Mucosa of descending colon (tissue), 3 donors: ENCODE data around the gene NFIB. TPM values are rescaled to one million over a fixed set of nuclear protein-coding genes. Genes with fewer than 3 reads are reported as not detected.

Experiments used
- ATAC-seq: fragments of 200-7000 bp; cut with Tn5 transposase; one replicate; pipeline ENCODE4 v1.9.1; 2020; ENCODE audit warnings: mild to moderate bottlenecking, moderate library complexity
- DNase-seq, 3 donors: peaks; one replicate each; pipeline ENCODE4 v3.0.0-alpha.2; 2020
- H3K36me3 ChIP-seq: fragments of 200-600 bp; one replicate; pipeline ENCODE4 v1.8.0; 2021; ENCODE audit warnings: low read depth, mild to moderate bottlenecking
- H3K4me1 ChIP-seq: fragments of 200-600 bp; one replicate; pipeline ENCODE4 v1.8.0; 2021; ENCODE audit warnings: low read depth, mild to moderate bottlenecking
- H3K4me3 ChIP-seq: fragments of 200-600 bp; one replicate; pipeline ENCODE4 v1.8.0; 2021; ENCODE audit warnings: mild to moderate bottlenecking
- H3K9me3 ChIP-seq: fragments of 200-600 bp; one replicate; pipeline ENCODE4 v1.8.0; 2021; ENCODE audit warnings: mild to moderate bottlenecking
- CTCF ChIP-seq: fragments of 200-600 bp; IDR thresholded peaks from one replicate; pipeline ENCODE4 v1.8.0; 2022; ENCODE audit warnings: antibody characterized with exemption, mild to moderate bottlenecking
- intact Hi-C, 2 donors: fragments of 100-400 bp; cut with DNase I in 1 of 2; cut with micrococcal nuclease in 1 of 2; formaldehyde crosslinking; loops; one replicate each; pipeline versions ENCODE4 v1.11.0 to v1.11.1; 2022; cut with DNase I, micrococcal nuclease
- long read RNA-seq, 2 donors: library from polyadenylated mRNA; unstranded; transcript quantifications; one replicate each; pipeline ENCODE4 v2.0.0, GENCODE V29; 2019 to 2021
- total RNA-seq, 3 donors: library from RNA; stranded (reverse); fragmentation: NEBNext Ultra II Directional in 2 of 3; extraction: Animal tissue kit (Norgen Biotek cat#: 25700) in 2 of 3; gene quantifications; one replicate each; pipeline versions ENCODE4 v1.2.1 to v1.2.4, GENCODE V29; 2021 to 2023
- donor health status: DM: no; HTN: no; CAD: no; lungs with moderate emphysema.
- donor health status: DM: no; HTN: no; CAD: no.
- donor health status: DM: no; HTN: yes; CAD: no.

NFIB gene
- total RNA-seq = 10 to 100 TPM; 59.7 to 85.5 (median 62.6) TPM
- long read RNA-seq, donor 1, full-length matches to known transcripts = 11 of 23 reads
- long read RNA-seq, donor 1, partial matches to known transcripts = 6 of 23 reads
- long read RNA-seq, donor 1, other reads (novel, unspliced or antisense) = 6 of 23 reads
- long read RNA-seq, donor 2, partial matches to known transcripts = 1 of 12 reads
- long read RNA-seq, donor 2, other reads (novel, unspliced or antisense) = 8 of 12 reads

GRCh38 chr9:14313951-14314423, at the start of gene NFIB:
Gene NFIB (minus strand): TSS chr9:14314141. CDS start chr9:14313511, 630 bp downstream.
- H3K9me3 ChIP-seq = no peaks in the 10 kb centered on the region
- H3K4me1 ChIP-seq = peaks cover 6% of the 10 kb centered on the region
- ATAC-seq = peak; percentile 10
- no peaks in the 10 kb centered on the region for H3K36me3 ChIP-seq
- intact Hi-C loops = no loop called here
- TF ChIP-seq CTCF = no peak
- peak within 1 kb of the TSS; percentile 34 for H3K4me3 ChIP-seq
- peak; percentile 54 to 65 (median 58) for DNase-seq

- H3K4me3 ChIP-seq = no peak overlapping the region
- TF ChIP-seq CTCF = no peak
- ATAC-seq (peak; percentile 22), DNase-seq (no peak)
- intact Hi-C loops = no loop called here
- H3K36me3 ChIP-seq = no peaks in the 10 kb centered on the region
- no peaks in the 10 kb centered on the region for H3K4me1 ChIP-seq
- no peaks in the 10 kb centered on the region for H3K9me3 ChIP-seq
Measured at GRCh38 chr9:14362175-14362574, 48.2 kb upstream of the NFIB start.

GRCh38 chr9:14361074-14361473, 47.1 kb upstream of the NFIB start:
- Histone ChIP-seq H3K36me3 (no peaks in the 10 kb centered on the region), H3K4me3 (no peak overlapping the region), H3K4me1 (no peaks in the 10 kb centered on the region), H3K9me3 (no peaks in the 10 kb centered on the region)
- intact Hi-C loops = no loop called here
- no peak for DNase-seq
- TF ChIP-seq CTCF = no peak
- ATAC-seq = no peak

- TF ChIP-seq CTCF = no peak
- Histone ChIP-seq H3K9me3 (no peaks in the 10 kb centered on the region), H3K4me3 (no peak overlapping the region), H3K36me3 (no peaks in the 10 kb centered on the region), H3K4me1 (no peaks in the 10 kb centered on the region)
- intact Hi-C loops = no loop called here
- DNase-seq = no peak
- ATAC-seq = no peak
Measured at GRCh38 chr9:14358523-14358922, 44.6 kb upstream of the NFIB start.

GRCh38 chr9:14356351-14357265, 42.7 kb upstream of the NFIB start:
- no peak for ATAC-seq
- DNase-seq = no peak
- intact Hi-C loops = no loop called here
- Histone ChIP-seq H3K4me3 (no peak overlapping the region), H3K9me3 (no peaks in the 10 kb centered on the region), H3K4me1 (no peaks in the 10 kb centered on the region), H3K36me3 (no peaks in the 10 kb centered on the region)
- TF ChIP-seq CTCF = no peak
